Femur (tissue), 1 donor: ENCODE measurements around the gene RAD51.
A peak's percentile ranks its signal among the peaks of the same experiment; 100 is the strongest.

Source experiments
- DNase-seq: peaks from one replicate; pipeline ENCODE4 v3.0.0-alpha.2; 2017

Gene RAD51

GRCh38 chr15:40722934-40723333 lies 28.0 kb downstream of the RAD51 start:
- DNase-seq: no peak

GRCh38 chr15:40723919-40724318 lies 28.9 kb downstream of the RAD51 start:
- no peak for DNase-seq

- peak; percentile 31 for DNase-seq
Measured at GRCh38 chr15:40731034-40731433, 36.1 kb downstream of the RAD51 start.

- DNase-seq: no peak
Measured at GRCh38 chr15:40736575-40736974, 41.6 kb downstream of the RAD51 start.

GRCh38 chr15:40737048-40737447 lies 42.1 kb downstream of the RAD51 start:
- DNase-seq: no peak

GRCh38 chr15:40739047-40739446 lies 44.1 kb downstream of the RAD51 start:
- no peak for DNase-seq

- DNase-seq: no peak
Measured at GRCh38 chr15:40739854-40740253, 44.9 kb downstream of the RAD51 start.

- DNase-seq: no peak
Measured at GRCh38 chr15:40743485-40743901, 48.5 kb downstream of the RAD51 start.

- no peak for DNase-seq
Measured at GRCh38 chr15:40743921-40744814, 49.2 kb downstream of the RAD51 start.

- DNase-seq: no peak
Measured at GRCh38 chr15:40744815-40745152, 49.8 kb downstream of the RAD51 start.

- no peak for DNase-seq
Measured at GRCh38 chr15:40746916-40747418, 52.0 kb downstream of the RAD51 start.

- no peak for DNase-seq
Measured at GRCh38 chr15:40747685-40748631, 53.0 kb downstream of the RAD51 start.

- DNase-seq: no peak
Measured at GRCh38 chr15:40749151-40749630, 54.2 kb downstream of the RAD51 start.

- DNase-seq: no peak
Measured at GRCh38 chr15:40750885-40751284, 55.9 kb downstream of the RAD51 start.

GRCh38 chr15:40751745-40752144 lies 56.8 kb downstream of the RAD51 start:
- no peak for DNase-seq

- DNase-seq: no peak
Measured at GRCh38 chr15:40754574-40754882, 59.6 kb downstream of the RAD51 start.

- peak; percentile 96 for DNase-seq
Measured at GRCh38 chr15:40754883-40755811, 60.2 kb downstream of the RAD51 start, which contains the start of gene RMDN3. Gene RMDN3 (minus strand): TSS chr15:40755254. CDS start chr15:40754783, 471 bp downstream.

GRCh38 chr15:40755812-40756208 lies 60.8 kb downstream of the RAD51 start:
- no peak for DNase-seq

- no peak for DNase-seq
Measured at GRCh38 chr15:40756938-40757337, 62.0 kb downstream of the RAD51 start.

GRCh38 chr15:40759961-40760360 lies 65.0 kb downstream of the RAD51 start:
- DNase-seq: no peak

- DNase-seq: peak; percentile 84
Measured at GRCh38 chr15:40762919-40763800, 68.2 kb downstream of the RAD51 start.
